Fibroblast of skin of left quadriceps (primary cell): Measurements from ENCODE around the gene SNAPC4.
"Not testable (repeated sequence)": the region's sequence is repeated elsewhere in the genome, so short reads cannot be mapped to it uniquely, and the experiment has no call there.

Experiments
- DNase-seq, 2 experiments: peaks; one replicate each; pipeline ENCODE4 v3.0.0-alpha.2; 2013; ENCODE audit warnings: low read depth in 2 of 2

The SNAPC4 gene

DNA sequence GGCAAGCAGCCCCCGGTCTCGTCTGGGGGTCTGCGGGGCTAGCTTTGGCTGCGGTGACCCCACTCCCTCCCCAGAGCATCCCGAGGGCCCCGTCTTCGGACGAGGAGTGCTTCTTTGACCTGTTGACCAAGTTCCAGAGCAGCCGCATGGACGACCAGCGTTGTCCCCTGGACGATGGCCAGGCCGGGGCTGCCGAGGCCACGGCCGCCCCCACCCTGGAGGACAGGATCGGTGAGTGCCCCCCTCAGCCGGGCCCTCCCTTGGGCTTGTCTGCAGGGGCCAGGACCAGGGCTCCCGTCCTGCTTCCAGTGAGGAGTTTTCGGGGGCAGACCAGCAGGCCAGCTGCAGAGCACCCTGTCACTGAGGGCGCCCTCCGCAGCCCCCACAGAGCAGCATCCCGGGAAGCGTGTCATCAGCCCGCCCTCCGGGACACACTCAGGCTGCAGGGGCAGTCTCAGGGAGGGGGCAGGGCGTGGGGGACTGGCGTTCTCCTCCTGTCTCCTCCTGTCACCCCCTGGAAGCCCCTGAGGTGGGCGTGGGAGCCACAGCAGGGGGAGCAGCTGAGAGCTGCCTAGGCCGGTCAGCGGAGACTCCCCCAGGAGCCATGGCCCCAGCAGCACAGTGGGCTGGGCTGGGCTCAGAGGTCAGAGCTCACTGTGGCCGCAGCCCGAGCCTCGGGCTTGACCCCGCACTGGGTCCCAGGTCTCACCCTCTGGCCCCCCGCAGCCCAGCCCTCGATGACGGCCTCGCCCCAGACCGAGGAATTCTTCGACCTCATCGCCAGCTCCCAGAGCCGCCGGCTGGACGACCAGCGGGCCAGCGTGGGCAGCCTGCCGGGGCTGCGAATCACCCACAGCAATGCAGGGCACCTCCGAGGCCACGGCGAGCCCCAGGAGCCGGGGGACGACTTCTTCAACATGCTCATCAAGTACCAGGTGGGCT lies 44.1 kb downstream of the SNAPC4 start:
- no peak for DNase-seq

DNA sequence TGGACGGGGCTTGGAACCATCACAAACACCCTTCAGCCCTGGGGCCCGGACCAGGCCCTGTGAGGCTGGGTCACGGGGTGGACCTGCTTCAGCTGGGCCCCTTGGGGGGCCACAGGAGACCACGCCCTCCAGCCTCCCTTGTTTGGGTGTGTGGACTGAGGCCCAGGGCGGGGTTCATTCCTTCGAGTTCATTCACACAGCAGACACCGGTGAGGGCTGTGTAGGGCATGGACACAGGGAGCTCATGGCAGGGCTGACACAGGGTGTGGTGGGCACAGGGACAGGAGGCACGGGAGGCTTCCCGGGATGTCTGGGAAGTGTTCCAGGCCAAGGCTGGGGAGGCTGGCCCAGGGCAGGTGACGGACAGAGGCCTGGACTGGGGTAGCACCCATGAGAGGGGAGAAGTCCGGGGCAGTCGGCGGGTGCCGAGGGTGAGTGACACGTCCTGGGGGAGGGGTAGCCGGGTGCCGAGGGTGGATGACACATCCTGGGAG lies 45.3 kb downstream of the SNAPC4 start:
- no peak for DNase-seq

DNA sequence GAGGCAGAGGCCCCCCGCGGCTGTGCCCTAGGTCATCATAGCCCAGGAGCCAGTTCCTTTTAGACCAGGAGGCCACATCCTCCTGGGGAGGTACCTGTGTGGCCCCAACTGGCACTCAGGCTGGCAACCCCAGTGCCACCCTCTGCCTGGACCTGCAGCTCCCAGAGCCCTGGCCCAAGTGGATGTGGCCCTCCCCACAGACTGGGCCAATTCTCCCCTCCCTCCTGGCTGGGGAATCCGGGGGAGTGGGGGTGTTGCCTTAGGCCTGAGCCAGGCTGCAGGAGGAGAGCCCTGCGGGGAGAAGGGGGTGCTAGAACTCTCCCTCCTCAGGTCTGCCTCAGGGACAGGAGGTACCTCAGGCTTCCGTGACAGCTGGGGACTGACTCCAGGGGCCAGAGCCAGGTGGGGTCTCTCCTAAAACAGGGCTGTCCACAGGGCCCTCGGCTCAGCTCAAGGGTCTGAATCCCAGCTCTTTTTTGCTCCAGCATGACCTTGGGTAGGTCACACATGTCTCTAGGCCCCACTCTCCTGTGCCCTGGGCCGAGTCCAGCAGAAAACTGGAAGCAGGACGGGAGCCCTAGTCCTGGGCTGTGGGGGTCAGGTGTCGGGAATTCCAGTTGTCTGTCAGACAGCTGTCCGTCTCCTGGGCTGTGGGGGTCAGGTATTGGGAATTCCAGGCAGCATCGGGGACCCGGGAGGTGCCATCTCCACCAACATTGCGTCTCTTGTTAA lies 46.0 kb downstream of the SNAPC4 start:
- no peak for DNase-seq

DNA sequence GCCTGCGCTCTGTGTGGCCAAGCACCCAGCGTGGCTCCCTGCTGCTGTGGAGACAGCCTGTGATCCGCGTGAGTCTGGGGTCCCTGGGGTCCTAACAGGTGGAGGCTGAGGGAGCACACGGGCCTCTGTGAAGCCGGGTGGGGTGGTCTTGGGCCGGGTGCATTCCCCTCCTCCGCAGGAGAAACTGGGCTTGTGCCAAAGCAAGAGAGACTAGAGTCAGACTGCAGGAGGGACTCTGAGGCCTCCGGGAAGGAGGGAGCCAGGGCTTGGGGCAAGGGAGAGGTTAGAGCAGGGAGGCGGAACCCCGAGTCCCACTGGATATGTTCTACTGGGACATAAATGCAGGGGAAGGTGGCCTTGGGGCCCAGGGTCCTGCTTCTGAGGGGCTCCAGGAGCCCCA lies 46.9 kb downstream of the SNAPC4 start:
- DNase-seq, result no peak

DNA sequence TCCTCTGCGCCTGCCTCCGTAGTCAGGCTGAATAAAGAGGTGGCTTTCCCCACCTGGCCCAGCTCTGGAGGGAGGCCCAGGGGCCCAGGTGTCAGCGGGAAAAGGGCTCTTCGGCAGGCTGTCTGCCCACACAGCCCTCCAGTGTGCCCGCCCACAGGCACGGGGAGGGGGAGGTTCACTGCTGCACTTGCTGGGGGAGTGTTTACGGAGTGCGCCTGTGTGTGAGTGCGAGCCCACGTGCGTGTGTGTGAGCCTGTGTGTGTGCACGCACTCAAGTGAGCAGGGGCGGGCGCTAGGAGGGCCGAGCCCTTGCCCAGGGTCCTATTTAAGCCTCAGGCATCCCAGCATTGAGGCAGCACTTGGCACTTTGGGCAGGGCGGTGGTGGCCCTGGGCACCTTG lies 47.3 kb downstream of the SNAPC4 start:
- no peak for DNase-seq

DNA sequence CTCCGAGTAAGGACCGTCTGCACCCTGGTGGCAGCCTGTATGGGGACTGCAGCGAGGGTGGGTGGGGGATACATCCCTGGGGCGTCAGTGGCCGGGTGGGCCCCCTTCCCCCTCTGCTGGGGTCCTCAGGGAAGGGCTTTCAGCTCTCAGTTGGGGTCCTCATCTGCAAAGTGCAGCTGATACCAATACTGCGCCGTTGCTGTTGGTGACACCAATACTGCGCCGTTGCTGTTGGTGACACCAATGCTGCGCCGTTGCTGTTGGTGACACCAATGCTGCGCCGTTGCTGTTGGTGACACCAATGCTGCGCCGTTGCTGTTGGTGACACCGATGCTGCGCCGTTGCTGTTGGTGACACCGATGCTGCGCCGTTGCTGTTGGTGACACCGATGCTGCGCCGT lies 48.1 kb downstream of the SNAPC4 start:
- not testable (repeated sequence) for DNase-seq

DNA sequence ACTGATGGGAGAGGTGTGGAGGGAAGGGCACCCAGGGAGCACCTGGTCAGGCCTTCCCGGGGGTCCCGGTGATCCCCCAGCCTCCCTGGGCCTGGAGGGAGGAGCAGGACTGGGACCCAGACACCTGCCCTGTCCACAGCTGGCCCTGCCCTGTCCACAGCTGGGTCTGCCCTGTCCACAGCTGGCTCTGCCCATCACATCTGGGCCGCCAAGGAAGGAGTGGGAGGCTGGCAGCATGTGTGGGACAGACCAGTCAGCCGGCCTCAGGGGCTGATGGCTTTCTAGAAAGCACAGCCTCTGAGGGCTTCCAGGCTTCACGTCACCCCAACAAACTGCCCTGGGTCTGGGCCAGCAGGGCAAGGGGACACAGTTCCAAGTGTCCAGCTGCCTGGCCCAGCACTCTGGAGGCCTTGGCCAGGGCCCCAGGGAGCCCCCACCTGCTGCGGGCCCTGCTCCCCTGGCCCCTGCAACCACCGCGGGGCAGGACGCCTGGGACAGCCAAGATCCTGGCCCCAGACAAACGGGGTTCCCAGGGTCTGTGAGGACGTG lies 48.6 kb downstream of the SNAPC4 start:
- no peak for DNase-seq
